HG03196 (cell line): Measurements from ENCODE around the gene MKLN1.
"Not testable (repeated sequence)": the region's sequence is repeated elsewhere in the genome, so short reads cannot be mapped to it uniquely, and the experiment has no call there.

Source experiments
- ATAC-seq: cut with Tn5 transposase; IDR thresholded peaks from one replicate; pipeline ENCODE4 v1.9.1; 2021; ENCODE audit not compliant: unreplicated experiment

The MKLN1 gene

GRCh38 chr7:131388126-131388525 is 60.5 kb downstream of the MKLN1 start:
- ATAC-seq, result no peak

DNA sequence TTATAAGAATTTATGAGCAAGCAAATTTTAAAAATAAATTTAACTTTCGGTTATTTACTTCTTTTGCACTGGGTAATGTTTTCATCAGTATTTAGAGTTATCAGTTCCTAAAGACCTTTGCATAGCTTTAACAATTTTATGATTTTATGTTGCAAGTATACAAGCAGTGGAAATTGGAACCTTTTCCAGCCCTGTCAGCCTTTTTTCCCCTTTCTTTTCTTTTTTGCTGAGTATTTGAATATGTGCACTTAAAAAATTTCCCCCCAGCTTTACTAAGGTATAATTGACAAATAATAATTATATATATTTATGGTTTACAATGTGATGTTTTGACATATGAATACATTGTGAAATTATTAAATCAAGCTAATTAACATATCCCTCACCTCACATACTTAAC is 62.6 kb downstream of the MKLN1 start:
- no peak for ATAC-seq

- no peak for ATAC-seq
Measured at GRCh38 chr7:131391145-131391544, 63.5 kb downstream of the MKLN1 start.

- no peak for ATAC-seq
Measured at GRCh38 chr7:131400681-131401176, 73.1 kb downstream of the MKLN1 start.

GRCh38 chr7:131401194-131401593 is 73.5 kb downstream of the MKLN1 start:
- ATAC-seq, result no peak

DNA sequence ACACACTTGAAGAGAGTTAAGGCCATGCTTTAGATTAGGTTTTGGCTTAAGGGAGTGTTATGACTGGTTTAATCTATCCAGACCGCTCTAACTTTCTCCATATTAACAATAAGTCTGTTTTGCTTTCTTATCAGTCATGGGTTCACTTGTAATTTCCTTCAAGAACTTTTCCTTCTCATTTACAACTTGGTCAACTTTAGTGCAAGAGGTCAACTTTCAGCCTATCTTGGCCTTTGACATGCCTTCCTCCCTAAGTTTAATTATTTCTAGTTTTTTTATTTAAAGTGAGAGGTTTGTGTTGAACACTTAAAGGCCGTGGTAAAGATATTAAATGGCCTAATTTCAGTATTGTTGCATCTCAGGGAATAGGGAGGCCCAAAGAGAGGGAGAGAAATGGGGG is 75.6 kb downstream of the MKLN1 start:
- no peak for ATAC-seq

DNA sequence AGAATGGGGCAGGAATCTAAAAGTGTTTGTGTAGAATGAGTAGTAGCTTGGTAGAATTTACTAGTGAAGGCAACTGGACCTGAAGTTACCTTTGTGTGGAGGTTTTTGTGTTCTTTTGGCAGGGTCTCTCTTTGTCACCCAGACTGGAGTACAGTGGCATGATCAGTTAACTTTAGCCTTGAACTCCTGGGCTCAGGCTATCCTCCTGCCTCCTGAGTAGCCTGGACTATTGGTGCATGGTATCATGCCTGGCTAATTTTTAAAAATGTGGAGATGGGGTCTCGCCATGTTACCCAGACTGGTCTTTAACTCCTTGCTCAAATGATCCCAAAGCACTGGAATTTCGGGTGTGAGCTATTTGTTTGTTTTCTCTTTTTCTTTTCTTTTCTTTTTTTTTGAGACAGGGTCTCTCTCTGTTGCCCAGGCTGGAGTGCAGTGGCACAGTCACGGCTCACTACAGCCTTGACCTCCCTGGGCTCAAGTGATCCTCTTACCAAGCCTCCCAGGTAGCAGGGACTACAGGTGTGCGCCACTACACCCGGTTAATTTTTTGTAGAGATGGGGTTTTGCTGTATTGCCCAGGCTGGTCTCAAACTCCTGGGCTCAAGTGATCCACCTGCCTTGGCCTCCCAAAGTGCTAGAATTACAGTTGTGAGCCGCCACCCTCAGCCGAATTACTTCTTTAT is 76.7 kb downstream of the MKLN1 start:
- ATAC-seq, result no peak

DNA sequence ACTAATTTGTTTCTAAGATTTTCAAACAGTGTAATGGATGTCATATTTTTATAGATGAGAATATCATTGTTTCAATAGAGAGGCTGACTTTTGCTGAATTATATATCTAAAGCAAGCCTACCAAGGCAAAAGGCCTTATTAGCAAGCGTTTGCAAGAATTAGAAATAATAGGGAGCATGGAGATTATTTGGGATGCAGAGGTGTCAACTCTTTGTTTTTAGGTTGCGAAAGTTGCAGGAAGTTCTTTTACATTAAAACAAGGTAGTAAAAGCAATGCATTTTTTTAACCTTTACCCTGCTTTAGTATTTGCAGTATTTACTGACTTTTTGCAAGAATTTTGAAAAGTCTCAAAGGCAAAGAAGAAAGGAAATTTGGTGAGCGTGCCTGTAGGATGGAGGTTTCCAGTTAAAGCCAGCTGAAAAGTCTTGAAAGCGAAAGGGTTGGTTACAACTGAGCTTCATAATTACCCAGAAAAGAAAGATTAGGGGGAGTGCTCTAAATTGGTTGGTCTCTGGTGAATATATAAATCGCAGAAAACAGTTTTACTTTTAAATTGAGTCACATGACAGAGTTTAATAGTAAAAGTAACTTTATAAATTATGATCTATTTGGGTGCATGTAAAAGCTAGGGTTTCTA is 81.6 kb downstream of the MKLN1 start:
- ATAC-seq, result no peak

DNA sequence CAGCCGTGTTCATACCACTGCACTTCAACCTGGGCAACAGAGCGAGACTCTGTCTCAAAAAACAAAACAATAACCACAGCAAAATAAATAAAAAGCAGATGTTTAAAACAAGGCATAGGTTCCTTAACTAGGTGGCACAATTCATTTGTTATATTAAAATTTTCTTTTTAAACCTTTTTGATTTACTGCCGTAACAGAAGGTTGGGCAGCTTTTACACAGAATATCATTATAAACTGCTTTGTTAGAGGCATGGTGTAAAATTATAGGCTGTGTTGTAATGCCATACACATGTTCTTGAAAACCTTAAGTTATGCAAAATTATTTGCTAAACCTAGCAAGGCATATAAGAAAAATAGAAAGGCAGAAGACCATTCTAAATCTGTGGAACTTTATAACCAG is 84.4 kb downstream of the MKLN1 start:
- no peak for ATAC-seq

- no peak for ATAC-seq
Measured at GRCh38 chr7:131413711-131414110, 86.0 kb downstream of the MKLN1 start.

DNA sequence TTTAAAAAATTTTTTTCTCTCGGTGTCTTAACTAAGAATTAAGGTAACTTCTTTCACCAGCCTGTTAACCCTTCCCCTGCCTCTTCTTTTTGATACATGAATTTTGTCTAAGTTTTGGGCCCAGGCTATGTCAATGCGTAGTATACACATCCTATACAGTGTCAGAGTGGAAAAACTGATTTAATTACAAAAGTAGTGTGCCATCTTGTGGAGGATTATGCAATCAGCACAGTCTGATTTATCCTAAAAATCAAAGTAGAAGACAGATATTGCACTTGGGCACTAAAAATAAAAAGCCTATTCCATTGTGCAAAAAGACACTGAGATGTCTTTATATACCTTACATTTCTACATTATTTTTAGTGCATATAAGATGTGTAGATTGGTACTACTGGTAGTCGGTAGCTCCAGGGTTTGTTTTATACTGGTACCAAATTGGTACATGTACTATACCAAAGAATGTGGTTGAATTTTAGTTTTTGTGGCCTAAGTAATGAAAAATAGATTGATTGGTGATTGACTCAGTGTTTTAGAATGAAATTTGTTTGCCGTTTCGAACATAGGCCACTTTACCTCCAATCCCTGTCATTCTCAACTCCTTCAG is 96.6 kb downstream of the MKLN1 start:
- ATAC-seq, result no peak

DNA sequence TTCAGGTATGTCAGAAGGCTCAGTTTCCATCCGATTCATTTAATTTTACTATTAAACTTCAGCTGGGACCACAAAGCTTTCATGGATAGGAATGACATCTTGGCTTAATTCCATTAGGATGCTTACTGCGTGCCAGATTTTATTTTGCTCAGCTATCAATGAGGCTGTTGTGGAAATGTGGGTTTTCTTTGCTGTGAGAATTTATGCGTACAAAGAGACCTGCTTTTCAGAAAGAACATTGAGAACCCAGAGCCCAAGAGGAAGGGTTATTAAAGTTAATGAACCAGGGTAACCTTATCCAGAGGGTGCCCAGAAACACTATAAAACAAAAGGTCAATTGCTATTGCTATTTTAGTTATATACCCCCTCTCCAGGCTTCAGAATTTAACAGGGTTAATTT is 98.3 kb downstream of the MKLN1 start:
- ATAC-seq, result no peak

GRCh38 chr7:131430826-131431225 is 103.2 kb downstream of the MKLN1 start:
- ATAC-seq, result not testable (repeated sequence)

DNA sequence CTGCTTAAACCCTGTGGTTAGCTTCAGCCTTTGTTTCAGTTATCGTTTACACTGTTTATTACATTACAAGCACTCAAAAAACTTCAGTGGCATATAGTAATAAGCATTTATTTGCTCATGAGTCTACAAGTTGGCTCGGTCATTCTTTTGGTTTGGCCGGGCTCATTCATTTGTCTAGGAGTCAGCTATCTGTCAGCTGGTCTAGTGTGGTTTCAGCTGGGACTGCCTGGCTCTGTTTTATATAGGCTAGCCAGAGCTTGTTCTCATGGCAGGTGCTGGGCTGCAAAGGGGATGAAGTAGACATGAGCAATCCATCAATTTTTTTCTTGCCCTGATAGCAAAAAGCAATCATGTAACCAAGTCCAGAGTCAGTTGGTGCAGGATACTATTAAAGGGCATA is 103.6 kb downstream of the MKLN1 start:
- ATAC-seq, result no peak

- ATAC-seq, result no peak
Measured at GRCh38 chr7:131431756-131432155, 104.1 kb downstream of the MKLN1 start.

DNA sequence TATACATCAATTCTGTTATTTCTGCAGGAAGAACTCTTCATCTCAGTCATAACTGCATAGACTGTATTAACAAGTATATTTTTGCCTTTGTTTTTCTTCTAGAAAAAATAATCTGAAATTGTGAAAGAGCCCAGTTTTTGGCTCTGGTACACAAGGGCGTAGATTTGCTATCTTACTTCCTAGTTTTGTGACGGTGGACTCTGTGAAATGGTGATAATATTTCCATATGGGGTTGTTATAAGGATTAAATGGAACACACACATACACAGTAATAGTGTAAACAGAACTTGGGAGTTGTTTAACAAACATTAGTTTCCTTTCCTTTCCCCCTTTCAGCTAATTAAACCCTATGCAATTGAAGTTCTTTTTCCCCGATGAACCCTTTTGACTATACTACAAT is 108.7 kb downstream of the MKLN1 start:
- no peak for ATAC-seq

DNA sequence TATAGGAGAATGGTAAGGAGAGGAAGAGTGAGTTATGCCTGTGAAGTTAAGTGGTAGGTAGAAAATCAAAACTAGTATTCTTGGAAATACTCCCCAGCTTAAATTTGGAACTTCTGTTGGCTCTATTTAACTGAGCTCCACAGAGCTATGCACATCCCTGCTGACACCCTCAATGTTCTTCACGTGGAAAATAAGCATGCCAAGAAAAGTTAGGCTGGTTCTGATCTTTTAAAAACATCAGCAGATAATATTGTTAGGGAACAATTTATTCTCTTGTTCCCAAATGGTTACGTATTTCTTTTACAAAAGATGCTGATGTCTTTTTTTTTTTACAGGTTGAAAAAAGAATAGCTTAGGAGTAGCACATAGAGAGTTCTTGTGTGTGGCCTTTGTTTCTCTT is 111.3 kb downstream of the MKLN1 start:
- no peak for ATAC-seq

DNA sequence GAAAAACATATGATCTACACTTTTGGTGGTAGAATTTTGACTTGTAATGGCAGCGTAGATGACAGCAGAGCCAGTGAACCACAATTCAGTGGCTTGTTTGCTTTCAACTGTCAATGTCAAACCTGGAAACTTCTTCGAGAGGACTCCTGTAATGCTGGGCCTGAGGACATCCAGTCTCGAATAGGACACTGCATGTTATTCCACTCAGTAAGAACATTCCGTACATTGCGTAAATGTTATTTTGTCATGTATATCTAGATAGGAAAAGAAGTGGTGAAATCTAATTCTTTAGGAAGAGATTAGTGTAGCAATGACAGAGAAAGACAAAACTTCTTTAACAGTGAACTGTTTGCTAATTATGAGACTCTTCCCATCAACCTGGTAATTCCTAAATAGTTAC is 115.8 kb downstream of the MKLN1 start:
- ATAC-seq, result no peak

GRCh38 chr7:131444683-131445082 is 117.0 kb downstream of the MKLN1 start:
- no peak for ATAC-seq

DNA sequence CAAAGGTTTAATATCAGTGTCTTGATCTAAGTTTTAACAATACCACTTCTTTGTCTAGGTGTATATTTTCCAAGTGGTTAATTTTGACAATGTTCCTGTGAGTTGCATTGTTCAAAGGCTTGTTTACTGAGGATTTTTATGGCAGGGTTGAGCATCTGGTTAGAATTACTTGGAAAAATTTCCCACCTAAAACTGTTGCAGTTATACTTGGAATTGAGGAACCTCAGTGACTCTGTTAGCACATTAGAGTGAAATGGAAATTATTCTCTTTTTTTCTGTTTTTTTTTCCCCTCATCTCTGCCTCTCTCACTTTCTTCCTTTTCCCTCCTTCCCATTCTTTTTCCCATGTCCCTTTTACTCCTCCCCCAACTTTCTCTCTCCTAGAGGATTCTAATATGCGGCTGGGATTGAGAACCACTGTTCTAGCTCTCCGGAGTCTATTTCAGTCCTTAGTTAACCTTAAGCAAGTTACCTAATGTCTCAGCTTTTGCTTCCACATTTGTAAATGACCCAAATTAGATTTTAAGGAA is 121.8 kb downstream of the MKLN1 start:
- no peak for ATAC-seq

DNA sequence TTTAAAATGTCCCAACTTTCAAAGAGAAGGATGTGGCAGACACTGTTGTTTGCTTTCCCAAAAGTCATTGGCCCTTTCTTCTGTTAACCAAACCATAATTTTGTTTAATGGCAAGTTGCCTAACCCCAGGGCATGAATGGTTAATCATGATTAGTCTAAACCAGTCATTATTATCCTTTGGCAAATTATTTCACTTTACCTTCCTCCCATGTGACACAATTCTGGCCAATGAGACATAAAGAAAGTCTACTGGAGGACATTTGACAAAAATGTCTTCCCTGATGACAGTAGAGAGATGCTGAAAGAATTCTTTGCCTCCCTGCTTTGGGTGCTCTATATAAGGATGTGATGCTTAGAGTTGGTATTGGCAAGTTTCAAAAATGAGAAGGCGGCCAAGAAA is 126.8 kb downstream of the MKLN1 start:
- ATAC-seq, result no peak

GRCh38 chr7:131455001-131455400 is 127.3 kb downstream of the MKLN1 start:
- no peak for ATAC-seq
